GM21737 (cell line): ENCODE measurements around the gene TARS2.

Source experiments
- ATAC-seq: cut with Tn5 transposase; IDR thresholded peaks from one replicate; pipeline ENCODE4 v1.9.1; 2021; ENCODE audit warnings: mild to moderate bottlenecking, moderate library complexity; ENCODE audit not compliant: unreplicated experiment

Gene TARS2

GRCh38 chr1:150555198-150555970 lies 68.2 kb downstream of the TARS2 start:
- ATAC-seq, result no peak

GRCh38 chr1:150555971-150556865 lies 69.0 kb downstream of the TARS2 start:
- ATAC-seq, result no peak

GRCh38 chr1:150557065-150557600 lies 69.9 kb downstream of the TARS2 start:
- no peak for ATAC-seq
